GM21529 (cell line): ENCODE measurements around the gene RPL11.
A peak's percentile ranks its signal among the peaks of the same experiment; 100 is the strongest.
"Not testable (repeated sequence)": the region's sequence is repeated elsewhere in the genome, so short reads cannot be mapped to it uniquely, and the experiment has no call there.

ENCODE experiments used
- ATAC-seq: cut with Tn5 transposase; IDR thresholded peaks from one replicate; pipeline ENCODE4 v1.9.1; 2021; ENCODE audit not compliant: unreplicated experiment

Gene RPL11

GRCh38 chr1:23684415-23684814, 7.2 kb upstream of the RPL11 start:
- ATAC-seq: no peak

GRCh38 chr1:23685197-23685596, 6.4 kb upstream of the RPL11 start:
- ATAC-seq: not testable (repeated sequence)

- ATAC-seq: not testable (repeated sequence)
Observed at GRCh38 chr1:23687680-23688079, 3.9 kb upstream of the RPL11 start.

- ATAC-seq: not testable (repeated sequence)
Observed at GRCh38 chr1:23688281-23688680, 3.3 kb upstream of the RPL11 start.

- ATAC-seq: no peak
Observed at GRCh38 chr1:23692308-23692871, 784 bp downstream of the RPL11 start.

- ATAC-seq: no peak
Observed at GRCh38 chr1:23693599-23693998, 2.0 kb downstream of the RPL11 start.

GRCh38 chr1:23694371-23694770, 2.8 kb downstream of the RPL11 start:
- ATAC-seq: no peak

GRCh38 chr1:23695667-23696066, 4.1 kb downstream of the RPL11 start:
- ATAC-seq: no peak

GRCh38 chr1:23696335-23696989, 4.9 kb downstream of the RPL11 start:
- ATAC-seq: no peak

GRCh38 chr1:23698466-23698865, 6.9 kb downstream of the RPL11 start:
- no peak for ATAC-seq

GRCh38 chr1:23699280-23700179, 7.9 kb downstream of the RPL11 start:
- no peak for ATAC-seq

GRCh38 chr1:23701310-23701709, 9.7 kb downstream of the RPL11 start:
- ATAC-seq: no peak

- ATAC-seq: no peak
Observed at GRCh38 chr1:23701996-23702395, 10.4 kb downstream of the RPL11 start.

GRCh38 chr1:23704834-23705495, 13.4 kb downstream of the RPL11 start:
- ATAC-seq: no peak

GRCh38 chr1:23709229-23709628, 17.6 kb downstream of the RPL11 start:
- no peak for ATAC-seq

- no peak for ATAC-seq
Observed at GRCh38 chr1:23718482-23718881, 26.9 kb downstream of the RPL11 start.

GRCh38 chr1:23719162-23719820, 27.7 kb downstream of the RPL11 start:
- no peak for ATAC-seq

- ATAC-seq: peak; percentile 57
Observed at GRCh38 chr1:23720256-23720995, 28.8 kb downstream of the RPL11 start.

- ATAC-seq: no peak
Observed at GRCh38 chr1:23722652-23723051, 31.0 kb downstream of the RPL11 start.

- no peak for ATAC-seq
Observed at GRCh38 chr1:23726686-23727085, 35.1 kb downstream of the RPL11 start.
